ENCODE results near the gene PRKG1.
"Not testable (repeated sequence)": the region's sequence is repeated elsewhere in the genome, so short reads cannot be mapped to it uniquely, and the experiment has no call there.

The PRKG1 gene

GRCh38 chr10:51285601-51286000, 211.3 kb downstream of the PRKG1 start:
- no peak for DNase-seq

DNA sequence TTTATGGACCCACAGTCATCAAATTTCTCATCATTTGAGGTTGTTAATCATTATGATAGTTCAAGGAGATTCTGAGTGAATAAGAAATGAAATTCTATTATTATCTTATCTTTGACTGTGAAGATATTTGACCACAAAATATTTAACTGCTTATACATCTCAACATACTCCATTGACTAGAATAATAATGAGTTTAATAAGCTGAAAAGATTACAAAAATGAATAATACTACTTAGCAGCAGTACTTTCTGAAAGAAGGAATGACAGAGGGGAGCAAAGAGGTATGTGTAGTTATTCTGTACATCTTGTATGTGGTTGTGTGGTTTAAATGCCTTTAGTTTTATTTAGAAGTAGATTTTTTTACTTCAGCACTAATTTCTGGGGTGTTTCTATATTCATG, 214.2 kb downstream of the PRKG1 start:
- peak; percentile 37 for DNase-seq

- no peak for DNase-seq
Observed at GRCh38 chr10:51289519-51289918, 215.2 kb downstream of the PRKG1 start.

DNA sequence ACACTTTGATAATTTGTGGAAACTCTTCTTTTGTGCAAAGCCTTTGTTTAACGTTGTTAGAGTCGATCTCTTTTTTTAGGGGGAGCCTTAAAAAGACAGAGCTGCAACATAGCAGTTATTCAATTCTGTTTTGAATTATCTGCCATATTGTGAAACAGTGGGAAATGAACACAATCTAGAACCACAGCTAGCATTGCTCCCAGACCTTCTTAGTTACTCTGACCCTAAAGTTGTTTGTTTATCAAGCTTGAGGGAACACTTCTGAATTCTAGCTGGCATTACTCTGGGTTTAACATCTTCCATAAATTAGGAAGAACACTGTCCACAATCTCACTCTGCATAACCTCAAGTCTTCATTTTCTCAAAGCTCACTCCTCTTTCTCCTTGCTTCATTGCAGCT, 217.7 kb downstream of the PRKG1 start:
- DNase-seq, result no peak

DNA sequence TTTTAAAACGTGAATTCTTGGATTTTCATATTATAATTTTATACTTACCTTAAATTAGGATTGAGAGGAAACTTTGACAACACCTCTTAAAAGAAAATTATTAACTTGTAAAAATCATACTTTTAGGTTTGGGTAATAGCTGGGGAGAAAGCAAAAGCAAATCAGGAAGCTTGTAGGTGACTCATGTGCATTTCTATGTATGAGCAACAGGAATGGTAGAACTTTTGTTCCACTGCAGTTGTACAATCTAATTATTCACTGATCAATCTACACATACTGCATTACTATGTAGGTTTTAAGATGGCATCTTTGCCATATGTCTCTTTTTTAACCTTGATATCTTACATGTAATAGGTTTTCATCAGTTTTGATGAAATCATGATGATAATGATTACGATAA, 223.2 kb downstream of the PRKG1 start:
- peak; percentile 7 for DNase-seq

DNA sequence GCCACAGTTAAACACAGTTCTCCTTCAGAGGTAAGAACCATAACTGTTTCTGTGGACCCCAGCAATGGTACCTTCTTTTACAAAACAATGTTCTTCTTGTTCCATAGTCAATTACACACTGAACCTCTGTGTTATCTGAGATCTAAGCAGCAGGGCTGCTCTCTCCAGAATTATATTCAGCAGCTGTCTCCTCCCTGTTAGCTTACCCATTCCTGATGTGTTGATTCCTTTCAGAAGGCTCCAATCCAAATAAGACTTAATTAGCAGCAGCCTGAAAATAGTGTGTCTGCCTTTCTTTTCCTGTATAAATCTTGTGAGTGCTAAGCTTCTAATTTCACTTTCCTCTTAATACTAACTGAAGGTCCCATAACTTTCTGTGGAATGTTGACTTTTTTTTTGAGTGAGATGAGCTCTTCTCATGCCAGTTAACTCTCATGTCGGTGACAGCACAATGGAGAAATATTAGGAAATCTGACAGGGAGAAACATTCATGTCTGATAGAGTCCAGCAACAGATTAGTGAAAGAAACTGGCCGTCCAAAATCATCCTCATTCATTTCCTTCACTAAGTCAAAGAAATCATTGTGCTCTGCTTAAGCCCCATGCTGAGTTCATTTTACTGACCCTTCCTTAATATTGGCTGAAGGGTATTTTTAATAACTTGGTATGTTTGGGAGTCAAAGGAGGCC, 226.5 kb downstream of the PRKG1 start:
- DNase-seq, result no peak

DNA sequence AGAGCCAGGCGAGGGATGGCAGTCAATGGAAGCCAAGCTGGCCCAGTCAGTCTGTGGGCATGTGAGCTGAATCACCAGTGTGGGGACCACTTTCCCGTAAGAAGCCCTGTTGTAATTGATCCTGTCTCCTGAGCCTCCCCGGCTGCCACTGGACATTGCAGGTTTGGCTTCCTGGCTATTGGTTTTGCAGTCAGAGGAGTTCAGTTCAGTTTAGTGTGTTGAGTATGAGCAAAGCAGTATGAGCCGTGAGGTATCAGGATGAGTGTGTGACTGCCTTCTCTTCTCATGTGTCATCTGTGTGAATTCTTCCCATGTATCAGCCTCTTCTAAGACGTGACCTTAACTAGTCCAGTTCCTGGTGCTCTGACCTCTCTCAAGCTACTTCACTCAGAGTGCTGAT, 227.4 kb downstream of the PRKG1 start:
- DNase-seq, result no peak

DNA sequence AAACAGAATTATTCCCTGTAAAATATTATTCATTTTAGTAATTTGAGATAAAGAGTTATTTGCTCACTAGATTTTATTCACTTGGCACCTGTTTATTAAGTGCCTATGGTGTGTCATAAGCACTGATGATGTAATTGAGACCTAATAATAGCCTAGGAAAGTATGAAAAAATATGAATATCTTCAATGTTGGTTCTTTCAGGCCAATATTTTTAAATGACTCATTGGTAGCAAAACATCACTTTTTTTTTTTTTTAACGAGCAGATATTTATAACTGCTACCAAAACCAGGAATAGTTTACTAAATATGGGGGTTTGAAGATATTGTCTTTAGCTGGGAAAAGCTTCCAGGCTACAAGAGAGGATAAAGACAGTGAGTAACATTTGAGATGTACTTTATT, 228.0 kb downstream of the PRKG1 start:
- no peak for DNase-seq

DNA sequence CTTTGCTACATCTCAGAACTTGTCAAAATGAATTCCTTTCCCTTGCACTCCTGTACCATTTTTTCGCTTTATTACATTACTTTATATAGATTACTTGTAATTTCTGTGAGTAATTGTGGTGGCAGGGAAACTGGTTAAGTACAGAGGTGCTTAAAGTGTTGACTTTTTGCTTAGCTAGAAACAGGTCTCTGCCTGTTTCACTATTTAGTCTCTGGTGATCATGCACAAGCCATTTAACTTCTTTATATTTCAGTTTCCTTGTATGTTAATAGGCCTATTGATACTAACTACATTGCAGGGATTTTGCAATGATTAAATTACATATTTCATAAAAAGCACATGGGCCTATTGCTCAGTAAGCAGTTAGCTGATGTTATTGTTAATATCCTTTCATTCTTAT, 233.8 kb downstream of the PRKG1 start:
- DNase-seq, result no peak

GRCh38 chr10:51311228-51311627, 236.9 kb downstream of the PRKG1 start:
- peak; percentile 27 for DNase-seq

DNA sequence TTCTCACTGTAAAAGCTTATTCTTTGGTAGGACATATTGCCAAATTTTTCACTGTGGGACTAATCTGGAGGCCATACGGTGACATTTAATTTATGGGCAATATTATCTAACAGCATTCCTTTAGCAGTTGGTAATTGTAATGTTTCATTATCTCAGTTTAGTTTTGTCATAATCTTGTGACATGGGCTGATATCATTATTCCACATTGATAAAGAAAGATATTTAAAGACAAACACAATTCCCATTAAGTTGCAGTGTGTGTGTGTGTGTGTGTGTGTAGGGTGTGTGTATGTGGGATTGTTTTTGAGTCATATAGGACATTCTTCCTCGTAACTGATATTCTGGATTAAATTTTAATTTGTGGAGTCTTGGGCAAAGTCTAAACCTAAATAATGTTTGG, 238.5 kb downstream of the PRKG1 start:
- no peak for DNase-seq

DNA sequence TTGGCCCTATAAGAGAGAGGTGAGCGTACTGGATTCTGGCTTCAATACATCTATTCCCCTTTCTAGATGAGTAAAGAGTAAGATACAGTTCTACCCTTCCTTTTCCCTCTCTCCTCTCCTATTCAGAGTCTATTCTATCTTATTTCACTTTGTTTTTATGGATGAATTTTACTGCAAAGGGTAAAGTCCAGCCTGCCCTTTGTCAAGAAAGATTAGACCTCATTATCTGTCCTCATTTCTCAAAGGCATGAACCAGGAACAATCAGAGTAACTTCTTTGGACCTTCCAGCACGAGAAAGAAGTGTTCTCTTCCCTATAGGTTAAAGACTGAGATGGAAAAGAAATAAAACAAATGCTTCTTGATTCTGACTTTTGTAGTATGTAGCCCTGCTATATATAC, 239.0 kb downstream of the PRKG1 start:
- no peak for DNase-seq

DNA sequence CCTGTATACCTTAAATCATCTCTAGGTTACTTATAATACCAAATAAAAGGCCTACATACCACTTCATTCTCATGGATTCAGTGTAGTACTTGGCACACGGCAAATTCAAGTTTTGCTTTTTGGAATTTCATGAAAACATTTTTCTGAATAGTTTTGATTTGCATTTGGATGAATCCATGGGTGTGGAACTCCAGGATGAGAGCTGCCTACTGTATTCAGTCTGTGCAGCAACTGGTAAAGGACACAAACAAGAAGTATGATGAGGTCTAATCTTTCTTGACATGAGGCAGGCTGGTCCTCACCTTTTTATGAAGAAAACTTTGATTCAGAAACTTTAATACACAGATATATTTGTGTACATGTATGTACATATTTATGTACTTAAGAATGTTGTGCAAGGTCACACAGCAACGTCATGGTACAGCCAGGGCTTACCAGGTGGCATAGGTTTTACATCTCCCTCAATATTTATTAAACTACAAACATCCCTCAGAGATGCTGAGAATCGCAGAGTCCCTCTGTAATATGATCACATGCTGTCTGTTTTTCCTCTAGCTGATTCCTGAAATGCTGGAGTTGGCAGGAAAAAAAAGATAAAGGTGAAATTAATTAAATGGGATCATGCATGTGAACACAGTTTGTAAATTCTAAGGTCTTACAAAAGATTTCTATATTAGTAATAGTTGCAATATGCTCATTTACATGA, 239.6 kb downstream of the PRKG1 start:
- no peak for DNase-seq

DNA sequence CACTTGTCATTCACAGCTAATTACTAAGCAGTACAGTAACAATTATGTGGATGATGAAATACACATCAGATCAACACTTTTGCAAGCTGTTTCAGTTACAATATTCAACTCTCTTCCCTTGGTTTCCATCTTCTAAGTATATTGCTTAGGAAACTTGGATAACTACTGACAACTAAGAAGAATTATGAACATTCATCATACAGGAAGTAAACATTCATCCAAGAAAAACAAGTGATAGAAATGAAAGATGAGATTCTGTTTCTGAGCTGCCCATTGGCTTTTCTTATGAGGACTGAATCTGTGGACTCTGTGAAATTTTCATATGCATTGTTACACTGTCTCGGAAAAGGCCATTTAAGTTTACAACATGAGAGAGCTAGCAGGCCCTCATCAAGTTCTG, 240.2 kb downstream of the PRKG1 start:
- no peak for DNase-seq

DNA sequence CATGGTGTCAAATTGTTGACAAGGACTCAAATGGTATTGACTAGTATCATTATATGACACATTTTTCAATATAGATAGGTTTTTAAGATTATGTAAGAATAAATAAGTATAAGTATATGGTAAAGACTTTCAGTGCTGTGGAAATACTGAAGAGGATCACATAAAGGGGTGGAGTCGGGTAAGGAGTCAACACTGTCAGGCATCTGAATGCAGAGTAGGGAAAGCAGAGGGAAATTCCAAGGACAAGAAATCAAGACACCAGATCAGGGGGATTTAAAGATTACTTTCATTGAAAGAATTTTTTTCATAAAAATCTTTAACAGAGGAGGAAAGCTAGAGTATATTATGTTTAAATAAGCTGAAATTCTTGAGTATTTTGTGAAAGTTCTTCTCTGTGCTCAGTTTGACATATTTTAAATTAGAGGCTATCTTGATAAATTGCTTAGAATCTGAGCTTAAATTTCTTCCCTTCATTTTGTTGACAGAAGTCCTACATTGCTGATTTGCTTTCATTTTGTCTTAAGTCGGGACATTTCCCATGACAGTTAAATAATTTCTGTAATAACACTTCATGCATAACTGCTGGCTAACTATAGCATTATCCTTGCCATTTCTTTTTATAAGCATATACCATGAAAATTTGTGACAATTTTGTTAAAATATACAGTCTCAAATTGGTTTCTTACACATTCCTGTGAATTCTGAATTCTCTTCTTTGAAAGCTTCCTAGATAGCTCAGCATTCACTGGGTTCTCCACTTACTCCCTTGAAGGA, 244.3 kb downstream of the PRKG1 start:
- no peak for DNase-seq

- DNase-seq, result no peak
Observed at GRCh38 chr10:51319173-51319435, 244.8 kb downstream of the PRKG1 start.

GRCh38 chr10:51321300-51321699, 247.0 kb downstream of the PRKG1 start:
- DNase-seq, result no peak

- peak; percentile 16 for DNase-seq
Observed at GRCh38 chr10:51321980-51322379, 247.7 kb downstream of the PRKG1 start.

DNA sequence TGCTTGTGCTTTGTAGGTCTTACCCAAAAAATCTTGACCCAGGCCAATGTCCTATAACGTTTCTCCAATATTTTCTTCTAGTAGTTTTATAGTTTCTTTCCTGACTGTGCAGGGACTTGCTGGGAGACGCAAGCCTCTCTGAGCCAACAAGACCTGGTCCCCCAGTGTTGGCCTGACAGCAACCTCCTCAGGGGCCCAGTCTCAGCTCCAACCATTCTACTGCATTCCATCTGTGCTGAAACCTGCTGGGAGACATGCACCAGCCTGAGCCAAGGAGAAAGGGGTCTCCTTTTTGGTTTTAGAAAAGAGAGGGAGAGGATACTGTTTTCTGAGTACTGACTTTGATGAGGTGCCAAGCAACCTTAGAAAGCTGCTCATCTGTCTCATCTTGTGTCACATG, 251.4 kb downstream of the PRKG1 start:
- no peak for DNase-seq

DNA sequence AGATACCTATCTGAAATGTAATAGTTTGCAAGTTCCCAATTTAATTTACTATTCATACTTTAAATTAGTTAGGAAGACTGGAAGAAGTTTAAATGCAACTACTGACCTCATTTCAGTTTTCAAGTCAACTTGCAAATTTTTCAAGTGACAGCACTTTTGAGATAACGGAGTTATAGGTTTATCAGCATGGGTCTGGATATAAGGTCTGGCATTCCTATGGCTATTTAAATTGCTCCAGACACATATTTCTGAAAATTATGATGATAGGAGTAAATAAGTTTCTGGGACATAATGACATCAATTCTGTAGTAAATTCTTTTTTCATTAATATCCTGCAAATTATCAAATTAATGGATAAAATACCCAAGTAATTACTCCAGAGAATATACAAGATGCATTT, 251.9 kb downstream of the PRKG1 start:
- no peak for DNase-seq

GRCh38 chr10:51327432-51327831, 253.1 kb downstream of the PRKG1 start:
- DNase-seq, result no peak

DNA sequence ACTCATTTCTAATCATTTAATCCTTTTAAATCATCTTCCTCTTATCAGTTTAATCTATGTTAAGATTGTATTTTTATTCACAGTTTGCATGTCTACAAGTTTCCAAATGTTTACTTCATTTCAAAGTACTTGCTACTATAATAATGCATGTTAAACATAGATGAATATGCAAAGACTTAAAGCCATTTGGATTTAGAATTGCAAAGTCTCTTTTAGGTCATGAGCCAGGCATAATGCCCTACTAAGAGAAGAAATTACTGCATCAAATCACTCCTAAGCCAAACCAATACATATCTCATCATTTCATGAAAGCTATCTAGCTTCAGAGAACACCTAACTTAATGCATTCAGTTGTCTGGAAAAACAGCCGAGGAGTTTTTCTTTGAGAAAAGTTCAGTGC, 266.1 kb downstream of the PRKG1 start:
- DNase-seq, result no peak

- DNase-seq, result no peak
Observed at GRCh38 chr10:51340845-51341610, 266.7 kb downstream of the PRKG1 start.

- DNase-seq, result not testable (repeated sequence)
Observed at GRCh38 chr10:51341745-51342144, 267.5 kb downstream of the PRKG1 start.
